OCI-LY1 (cell line): ENCODE results near the gene DOK5.

Experiments
- H2AFZ ChIP-seq: fragments of 200-600 bp; sonication (generic), shearing (Covaris generic); 2 replicates; pipeline ENCODE4 v1.6.0; 2014; ENCODE audit warnings: antibody characterized with exemption, mild to moderate bottlenecking, low read length
- H3F3A ChIP-seq: fragments of 200-600 bp; sonication (generic), shearing (Covaris generic); 2 replicates; pipeline ENCODE4 v1.6.0; 2014; ENCODE audit warnings: mild to moderate bottlenecking, antibody characterized with exemption, low read length, moderate library complexity; ENCODE audit not compliant: insufficient read depth
- H3K27ac ChIP-seq: fragments of 200-600 bp; sonication (generic); 2 replicates; pipeline ENCODE4 v1.5.1; 2014; ENCODE audit warnings: low read length, mixed run types, mild to moderate bottlenecking, low read depth; ENCODE audit not compliant: poor library complexity, severe bottlenecking
- H3K27me3 ChIP-seq: fragments of 200-600 bp; sonication (generic); 2 replicates; pipeline ENCODE4 v1.6.0; 2014; ENCODE audit warnings: antibody characterized with exemption, mild to moderate bottlenecking, low read length, moderate library complexity; ENCODE audit not compliant: insufficient read depth
- H3K36me3 ChIP-seq: fragments of 200-600 bp; sonication (generic); 2 replicates; pipeline ENCODE4 v1.6.1; 2014; ENCODE audit warnings: mild to moderate bottlenecking, antibody characterized with exemption, low read length, moderate library complexity, mixed read lengths; ENCODE audit not compliant: insufficient read depth
- H3K4me1 ChIP-seq: fragments of 200-600 bp; sonication (generic); 2 replicates; pipeline ENCODE4 v1.5.1; 2014; ENCODE audit warnings: mild to moderate bottlenecking, low read length, moderate library complexity; ENCODE audit not compliant: insufficient read depth, severe bottlenecking
- H3K4me2 ChIP-seq: fragments of 200-600 bp; sonication (generic), shearing (Covaris generic); 2 replicates; pipeline ENCODE4 v1.6.1; 2014; ENCODE audit warnings: low read length
- H3K4me3 ChIP-seq: fragments of 200-600 bp; sonication (generic); 2 replicates; pipeline ENCODE4 v1.5.1; 2014; ENCODE audit warnings: low read length, low read depth, mild to moderate bottlenecking, mixed read lengths; ENCODE audit not compliant: poor library complexity, severe bottlenecking
- H3K79me2 ChIP-seq: fragments of 200-600 bp; shearing (Covaris generic); 2 replicates; pipeline ENCODE4 v1.6.1; 2016; ENCODE audit warnings: mixed run types, low read length, mixed read lengths; ENCODE audit not compliant: insufficient read depth
- H3K9ac ChIP-seq: fragments of 200-600 bp; sonication (generic), shearing (Covaris generic); 2 replicates; pipeline ENCODE4 v1.6.1; 2014; ENCODE audit warnings: mild to moderate bottlenecking, low read length, mixed read lengths
- H3K9me2 ChIP-seq: fragments of 200-600 bp; sonication (generic), shearing (Covaris generic); 2 replicates; pipeline ENCODE4 v1.6.1; 2014; ENCODE audit warnings: low read depth, mild to moderate bottlenecking, low read length, mixed read lengths
- H3K9me3 ChIP-seq: fragments of 200-600 bp; shearing (Covaris generic); 2 replicates; pipeline ENCODE4 v1.6.1; 2014; ENCODE audit warnings: low read length, mixed read lengths
- H4K20me1 ChIP-seq: fragments of 200-600 bp; sonication (generic), shearing (Covaris generic); 2 replicates; pipeline ENCODE4 v1.6.0; 2016; ENCODE audit warnings: mild to moderate bottlenecking, low read length; ENCODE audit not compliant: insufficient read depth
- CTCF ChIP-seq: fragments of 200-600 bp; sonication (generic), shearing (Covaris generic); IDR thresholded peaks from 2 replicates; pipeline ENCODE4 v1.5.1; 2017; ENCODE audit warnings: mild to moderate bottlenecking, antibody characterized with exemption, low read length, moderate library complexity, mixed read lengths
- EZH2 ChIP-seq: fragments of 200-600 bp; sonication (generic), shearing (Covaris generic); IDR thresholded peaks from 2 replicates; pipeline ENCODE4 v1.8.0; 2017; ENCODE audit warnings: borderline replicate concordance, mixed run types, mild to moderate bottlenecking, antibody characterized with exemption, low read length, moderate library complexity, mixed read lengths

DOK5 gene

GRCh38 chr20:54606380-54606779 lies 131.0 kb downstream of the DOK5 start:
- H3K9me3 ChIP-seq, result no peaks in the 10 kb centered on the region
- H3K27ac ChIP-seq, result no peak overlapping the region
- no peak overlapping the region for H3K4me3 ChIP-seq
- TF ChIP-seq CTCF (no peak), EZH2 (no peak)
- H3K4me2 ChIP-seq, result no peak overlapping the region
- no peak overlapping the region for H2AFZ ChIP-seq
- H3F3A ChIP-seq, result no peaks in the 10 kb centered on the region
- H3K9ac ChIP-seq, result no peak overlapping the region
- no peaks in the 10 kb centered on the region for H3K79me2 ChIP-seq
- H3K4me1 ChIP-seq, result peaks cover 5% of the 10 kb centered on the region
- H3K36me3 ChIP-seq, result no peaks in the 10 kb centered on the region
- no peaks in the 10 kb centered on the region for H3K9me2 ChIP-seq
- no peaks in the 10 kb centered on the region for H3K27me3 ChIP-seq
- no peaks in the 10 kb centered on the region for H4K20me1 ChIP-seq

GRCh38 chr20:54608039-54608745 lies 132.8 kb downstream of the DOK5 start:
- H4K20me1 ChIP-seq, result no peaks in the 10 kb centered on the region
- H3F3A ChIP-seq, result no peaks in the 10 kb centered on the region
- no peak for TF ChIP-seq EZH2
- TF ChIP-seq CTCF, result no peak
- H3K9me3 ChIP-seq, result no peaks in the 10 kb centered on the region
- no peaks in the 10 kb centered on the region for H3K9me2 ChIP-seq
- H3K4me3 ChIP-seq, result no peak overlapping the region
- no peaks in the 10 kb centered on the region for H3K36me3 ChIP-seq
- no peak overlapping the region for H3K4me2 ChIP-seq
- H3K4me1 ChIP-seq, result peaks cover 5% of the 10 kb centered on the region
- no peaks in the 10 kb centered on the region for H3K79me2 ChIP-seq
- no peak overlapping the region for H3K27ac ChIP-seq
- no peak overlapping the region for H3K9ac ChIP-seq
- H2AFZ ChIP-seq, result no peak overlapping the region
- no peaks in the 10 kb centered on the region for H3K27me3 ChIP-seq

- Histone ChIP-seq H3K4me1 (peaks cover 5% of the 10 kb centered on the region), H3K27me3 (no peaks in the 10 kb centered on the region), H3K4me2 (no peak overlapping the region), H2AFZ (no peak overlapping the region), H3K9ac (no peak overlapping the region), H4K20me1 (no peaks in the 10 kb centered on the region), H3K79me2 (no peaks in the 10 kb centered on the region), H3K9me2 (no peaks in the 10 kb centered on the region), H3F3A (no peaks in the 10 kb centered on the region), H3K27ac (no peak overlapping the region), H3K9me3 (no peaks in the 10 kb centered on the region), H3K4me3 (no peak overlapping the region), H3K36me3 (no peaks in the 10 kb centered on the region)
- TF ChIP-seq EZH2 (no peak), CTCF (no peak)
Observed at GRCh38 chr20:54608943-54609342, 133.6 kb downstream of the DOK5 start.
